K562 (cell line): Measurements from ENCODE around the gene PBRM1. TPM values are rescaled to one million over a fixed set of nuclear protein-coding genes. Genes with fewer than 3 reads are reported as not detected.

Experiments used
- CC2D1A ChIP-seq: fragments of 450-650 bp; IDR thresholded peaks from 2 replicates; pipeline ENCODE4 v1.6.1; 2017; ENCODE audit warnings: mild to moderate bottlenecking
- ETV5 ChIP-seq: sonication (generic); formaldehyde crosslinking; IDR thresholded peaks from 2 replicates; pipeline ENCODE4 v1.4.0; 2020; ENCODE audit warnings: low read depth, mild to moderate bottlenecking, missing genetic modification reagents
- FOXJ2 ChIP-seq: fragments of 200-800 bp; sonication (Bioruptor generic); IDR thresholded peaks from 2 replicates; pipeline ENCODE4 v1.6.1; 2016; ENCODE audit warnings: missing genetic modification characterization, missing compliant biosample characterization
- GABPA ChIP-seq: fragments of 200-800 bp; sonication (Bioruptor generic); conservative IDR thresholded peaks from 2 replicates; pipeline ENCODE4 v1.6.1; 2016; ENCODE audit warnings: low read depth, missing genetic modification characterization, missing compliant biosample characterization
- HDAC1 ChIP-seq, 2 experiments: fragments of 450-650 bp; IDR thresholded peaks; 2 replicates each; pipeline ENCODE4 v1.6.1; 2016 to 2017; ENCODE audit warnings: inconsistent platforms in 1 of 2, mild to moderate bottlenecking in 1 of 2, moderate library complexity in 1 of 2
- KDM5B ChIP-seq: fragments of 200-600 bp; sonication (generic); IDR thresholded peaks from 2 replicates; pipeline ENCODE4 v1.6.1; 2012; ENCODE audit warnings: low read depth, mild to moderate bottlenecking, moderate library complexity, low read length, control low read depth, inconsistent platforms; ENCODE audit not compliant: insufficient replicate concordance
- KLF13 ChIP-seq: fragments of 450-650 bp; IDR thresholded peaks from 2 replicates; pipeline ENCODE4 v1.6.1; 2016; ENCODE audit warnings: missing genetic modification characterization, low read depth, mild to moderate bottlenecking, missing compliant biosample characterization, moderate library complexity, borderline replicate concordance
- MTA3 ChIP-seq: fragments of 450-650 bp; formaldehyde crosslinking; IDR thresholded peaks from 2 replicates; pipeline ENCODE4 v1.6.1; 2017; ENCODE audit warnings: mild to moderate bottlenecking, borderline replicate concordance
- NFIC ChIP-seq: fragments of 450-650 bp; IDR thresholded peaks from 2 replicates; pipeline ENCODE4 v1.6.1; 2017; ENCODE audit warnings: mild to moderate bottlenecking, inconsistent platforms
- POLR2AphosphoS2 ChIP-seq: IDR thresholded peaks from 2 replicates; pipeline ENCODE4 v1.6.1; 2012; ENCODE audit warnings: low read length, improper control_type of control experiment
- RAD51 ChIP-seq: fragments of 450-650 bp; IDR thresholded peaks from 2 replicates; pipeline ENCODE4 v1.7.1; 2016; ENCODE audit warnings: low read depth, mild to moderate bottlenecking, borderline replicate concordance
- SAP30 ChIP-seq: fragments of 200-600 bp; sonication (generic); IDR thresholded peaks from 2 replicates; pipeline ENCODE4 v1.6.1; 2012; ENCODE audit warnings: borderline replicate concordance, low read depth, mild to moderate bottlenecking, moderate library complexity, low read length, control low read depth, inconsistent platforms; ENCODE audit not compliant: insufficient read depth, poor library complexity, severe bottlenecking
- SIN3A ChIP-seq, 2 experiments: fragments of 150-350 bp in 1 of 2; IDR thresholded peaks; 2 replicates each; pipeline ENCODE4 v1.6.1; 2011 to 2016; ENCODE audit warnings: borderline replicate concordance in 2 of 2, low read depth in 2 of 2, low read length in 2 of 2, mild to moderate bottlenecking in 2 of 2, moderate library complexity in 2 of 2; ENCODE audit not compliant: control insufficient read depth in 1 of 2
- SP1 ChIP-seq: sonication (generic); formaldehyde crosslinking; IDR thresholded peaks from 2 replicates; pipeline ENCODE4 v1.8.1; 2022; ENCODE audit warnings: mild to moderate bottlenecking, missing genetic modification reagents
- ZNF23 ChIP-seq: fragments of 250-450 bp; sonication (Bioruptor Pico); IDR thresholded peaks from 2 replicates; pipeline ENCODE4 v1.4.0; 2020; ENCODE audit warnings: mild to moderate bottlenecking
- ZNF431 ChIP-seq: sonication (generic); formaldehyde crosslinking; IDR thresholded peaks from 2 replicates; pipeline ENCODE4 v1.8.0; 2022; ENCODE audit warnings: mild to moderate bottlenecking, missing genetic modification reagents
- polyA plus RNA-seq, 8 experiments: library from polyadenylated mRNA; depleted of rRNA in 4 of 8; stranded (reverse) in 5 of 8; unstranded in 3 of 8; fragments of >200 nt; fragmentation: Nextera tagmentation in 2 of 8; fragmentation: Illumina TruSeq in 1 of 8; extraction: Ambion mirVana in 2 of 8; extraction: Trizol in 1 of 8; gene quantifications; 2 replicates each; pipeline versions ENCODE4 v1.2.1 to v1.2.3, GENCODE V29; 2011 to 2014; ENCODE audit warnings: inconsistent platforms in 1 of 8, missing spikeins in 1 of 8
- total RNA-seq, 7 experiments: library from RNA; depleted of rRNA in 6 of 7; stranded (reverse); fragments of >200 nt in 6 of 7; fragmentation: Illumina TruSeq in 2 of 7; extraction: Trizol in 2 of 7; gene quantifications; 2 replicates each; pipeline versions ENCODE4 v1.2.1 to v1.2.3, GENCODE V29; 2011 to 2021; ENCODE audit warnings: low replicate concordance in 1 of 7
- TF ChIP-seq, protein P1 (sequence below): fragments of 450-650 bp; formaldehyde crosslinking; IDR thresholded peaks from 2 replicates; pipeline ENCODE4 v1.4.0; 2020; ENCODE audit warnings: mild to moderate bottlenecking

Gene PBRM1
- total and polyA plus RNA-seq, 9 of the 15 experiments (the other 6 are each of a cell fraction or from before 2014, with no cell fraction given), result 3.9 to 31.8 (median 19.0) TPM

DNA sequence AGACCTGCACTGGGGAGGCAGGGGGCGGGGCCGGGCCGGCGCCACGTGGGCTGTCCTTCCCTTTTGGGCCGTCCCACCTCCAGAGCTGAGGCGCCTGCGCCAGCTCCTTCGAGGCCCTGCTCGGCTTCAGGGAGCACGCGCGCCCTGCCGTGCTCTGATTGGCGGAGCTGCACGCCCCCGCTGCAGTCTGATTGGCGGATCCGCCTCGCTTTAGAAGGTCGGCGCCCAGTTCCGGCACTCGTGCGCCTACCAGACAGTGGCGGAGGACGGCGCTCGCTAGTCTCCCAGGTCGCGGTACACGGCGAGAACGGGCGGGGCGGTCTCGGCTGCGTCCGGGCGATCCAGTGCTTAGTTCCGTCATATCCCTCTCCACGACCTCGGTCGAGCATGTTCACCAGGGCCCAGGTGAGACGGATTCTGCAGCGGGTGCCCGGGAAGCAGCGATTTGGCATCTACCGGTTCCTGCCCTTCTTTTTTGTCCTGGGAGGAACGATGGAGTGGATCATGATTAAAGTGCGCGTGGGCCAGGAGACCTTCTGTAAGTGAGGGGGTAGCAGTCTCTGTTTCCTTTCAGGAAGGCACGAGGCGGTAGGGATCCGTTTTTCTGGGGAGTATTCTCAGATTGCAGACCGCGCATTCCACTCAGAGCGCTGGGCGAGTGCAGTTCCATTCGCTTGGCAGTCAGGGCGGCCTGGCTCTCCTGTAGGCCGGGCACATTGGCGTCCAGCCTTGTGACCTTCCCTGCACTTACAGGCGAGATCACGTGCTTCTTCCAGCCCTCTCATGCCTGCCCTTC lies 149.1 kb downstream of the PBRM1 start, which contains the start of gene UQCC5 (continued):
- TF ChIP-seq KDM5B (peak; percentile 92), MTA3 (peak; percentile 74; the same call in 1 of the 2 replicates), SP1 (peak; percentile 82), CC2D1A (peak; percentile 100), SAP30 (peak; percentile 73), ETV5 (0 out of 2 replicates have a peak, but pooled peaks have one; percentile 41), RAD51 (peak; percentile 76), HDAC1 (IDR thresholded peaks at IDR 0.05) (peak in 1 of 2 experiments; percentile 10; a peak in 1 of 4 replicates), FOXJ2 (tag) (no peak), NFIC (peak; percentile 38; the same call in 1 of the 2 replicates), POLR2AphosphoS2 (peak; percentile 87; the same call in 1 of the 2 replicates), ZNF23 (CRISPR knock-in tag) (no peak), KLF13 (tag) (peak; percentile 79; the same call in 1 of the 2 replicates), ZNF431 (CRISPR knock-in tag) (0 out of 2 replicates have a peak, but pooled peaks have one; percentile 13), GABPA (peak; percentile 71), SIN3A (IDR thresholded peaks at IDR 0.05; ENCODE audit: borderline replicate concordance in 2 of 2, control insufficient read depth in 1 of 2, low read depth in 2 of 2, low read length in 2 of 2) (peak; percentile 29 to 74; a peak in 3 of 4 replicates)
- TF ChIP-seq, protein P1, sequence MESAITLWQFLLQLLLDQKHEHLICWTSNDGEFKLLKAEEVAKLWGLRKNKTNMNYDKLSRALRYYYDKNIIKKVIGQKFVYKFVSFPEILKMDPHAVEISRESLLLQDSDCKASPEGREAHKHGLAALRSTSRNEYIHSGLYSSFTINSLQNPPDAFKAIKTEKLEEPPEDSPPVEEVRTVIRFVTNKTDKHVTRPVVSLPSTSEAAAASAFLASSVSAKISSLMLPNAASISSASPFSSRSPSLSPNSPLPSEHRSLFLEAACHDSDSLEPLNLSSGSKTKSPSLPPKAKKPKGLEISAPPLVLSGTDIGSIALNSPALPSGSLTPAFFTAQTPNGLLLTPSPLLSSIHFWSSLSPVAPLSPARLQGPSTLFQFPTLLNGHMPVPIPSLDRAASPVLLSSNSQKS, result no peak
